SKM-1 treated with dmso at 0.1 percent for 144 hours (cell line): ENCODE data around the gene P2RY14.
"Not testable (repeated sequence)": the region's sequence is repeated elsewhere in the genome, so short reads cannot be mapped to it uniquely, and the experiment has no call there.

ENCODE experiments used
- DNase-seq: peaks from one replicate; lab custom pipeline; 2025; ENCODE audit not compliant: unreplicated experiment; lab: John Stamatoyannopoulos, UW

Gene P2RY14

DNA sequence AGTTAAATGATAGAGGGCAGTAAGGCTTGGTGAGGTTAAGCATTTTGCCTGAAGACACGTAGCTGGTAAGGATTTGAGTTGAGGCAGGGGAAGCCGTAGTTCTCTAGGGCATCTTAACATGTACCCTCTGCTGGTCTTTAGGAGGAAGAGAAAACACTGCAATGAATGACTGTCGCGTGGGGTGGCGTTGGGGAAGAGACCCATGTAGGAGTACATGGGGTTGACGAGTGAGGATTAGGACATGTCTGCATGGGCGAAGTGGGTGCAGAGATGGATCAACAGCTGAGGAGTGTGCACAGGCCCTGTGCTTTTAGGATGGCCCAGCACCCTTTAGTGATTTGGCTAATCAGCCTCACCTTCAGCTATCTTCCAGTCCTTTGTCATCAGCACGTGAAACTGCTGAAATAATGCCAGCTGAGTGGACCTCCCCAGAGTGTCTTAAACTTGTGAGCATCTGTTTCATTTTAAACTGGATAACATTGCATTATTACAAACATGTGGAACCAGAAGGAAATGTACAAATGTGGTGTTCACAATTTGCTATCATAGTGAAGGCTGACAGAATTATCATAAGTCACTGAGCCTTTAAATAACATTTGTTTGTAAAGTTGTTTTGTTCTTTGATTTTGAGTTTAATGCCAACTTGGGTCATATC lies 15.3 kb downstream of the P2RY14 start:
- DNase-seq = no peak

DNA sequence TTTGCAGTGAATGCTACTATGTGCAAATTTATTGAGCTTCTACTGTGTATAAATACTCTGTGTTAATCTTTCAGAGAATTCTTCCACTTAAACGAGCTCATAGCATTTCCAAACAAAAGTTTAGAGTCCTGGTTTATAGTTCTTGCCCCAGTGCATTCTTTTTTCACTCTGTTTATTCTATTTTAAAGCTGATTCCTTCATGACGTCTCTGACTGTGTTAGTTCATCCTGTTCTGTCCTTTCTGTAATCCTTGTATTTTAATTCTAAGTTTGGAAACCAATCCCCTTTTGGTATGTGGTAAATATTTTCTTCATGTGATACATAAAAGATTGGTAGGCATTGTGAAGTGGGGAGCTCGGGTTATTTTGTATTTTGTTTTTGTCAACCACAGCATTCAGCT lies 18.7 kb downstream of the P2RY14 start:
- DNase-seq = no peak

GRCh38 chr3:151256749-151257148 lies 21.6 kb downstream of the P2RY14 start:
- DNase-seq = no peak

- no peak for DNase-seq
These were observed 29.5 kb downstream of the P2RY14 start for GRCh38 chr3:151248772-151249337.

DNA sequence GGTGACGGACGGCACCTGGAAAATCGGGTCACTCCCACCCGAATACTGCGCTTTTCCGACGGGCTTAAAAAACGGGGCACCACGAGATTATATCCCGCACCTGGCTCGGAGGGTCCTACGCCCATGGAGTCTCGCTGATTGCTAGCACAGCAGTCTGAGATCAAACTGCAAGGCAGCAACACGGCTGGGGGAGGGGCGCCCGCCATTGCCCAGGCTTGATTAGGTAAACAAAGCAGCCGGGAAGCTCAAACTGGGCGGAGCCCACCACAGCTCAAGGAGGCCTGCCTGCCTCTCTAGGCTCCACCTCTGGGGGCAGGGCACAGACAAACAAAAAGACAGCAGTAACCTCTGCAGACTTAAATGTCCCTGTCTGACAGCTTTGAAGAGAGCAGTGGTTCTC lies 36.3 kb downstream of the P2RY14 start:
- DNase-seq = not testable (repeated sequence)

DNA sequence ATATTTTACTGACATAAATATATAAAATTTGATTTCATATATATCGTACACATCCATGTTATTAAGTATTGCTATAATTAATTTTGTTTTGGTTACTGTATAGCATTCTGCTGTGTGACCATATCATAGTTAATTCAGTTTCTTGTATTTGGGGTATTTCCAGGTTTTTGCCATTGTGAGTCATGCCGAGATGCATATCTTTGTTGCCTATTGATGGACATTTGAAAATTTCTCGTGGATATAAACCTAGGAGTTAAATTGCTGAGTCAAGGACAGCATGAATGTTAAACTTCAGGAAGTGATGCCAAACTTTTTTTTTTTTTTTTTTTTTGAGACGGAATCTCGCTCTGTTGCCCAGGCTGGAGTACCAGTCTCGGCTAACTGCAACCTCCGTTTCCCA lies 41.6 kb downstream of the P2RY14 start:
- DNase-seq = no peak

GRCh38 chr3:151236316-151236715 lies 42.0 kb downstream of the P2RY14 start:
- no peak for DNase-seq

DNA sequence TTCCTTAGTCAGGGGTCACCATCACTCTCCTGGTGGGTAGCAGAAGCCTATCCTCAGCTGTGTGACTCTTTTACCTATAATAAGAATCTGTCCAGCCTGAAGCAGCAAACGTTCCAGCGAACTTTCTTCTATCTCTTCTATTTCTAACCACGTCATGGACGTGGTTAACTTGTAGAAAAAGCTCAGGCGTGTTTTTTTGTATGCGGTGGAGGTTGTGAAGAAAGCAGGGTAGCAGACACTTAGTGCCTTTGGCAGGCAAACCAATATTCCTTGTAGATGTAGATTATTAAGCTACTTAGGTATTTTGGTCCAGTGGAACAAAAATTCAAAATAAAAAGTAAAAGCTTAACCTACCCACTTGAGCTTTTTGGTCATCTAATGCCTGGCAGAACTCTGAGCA lies 43.5 kb downstream of the P2RY14 start:
- DNase-seq = no peak

DNA sequence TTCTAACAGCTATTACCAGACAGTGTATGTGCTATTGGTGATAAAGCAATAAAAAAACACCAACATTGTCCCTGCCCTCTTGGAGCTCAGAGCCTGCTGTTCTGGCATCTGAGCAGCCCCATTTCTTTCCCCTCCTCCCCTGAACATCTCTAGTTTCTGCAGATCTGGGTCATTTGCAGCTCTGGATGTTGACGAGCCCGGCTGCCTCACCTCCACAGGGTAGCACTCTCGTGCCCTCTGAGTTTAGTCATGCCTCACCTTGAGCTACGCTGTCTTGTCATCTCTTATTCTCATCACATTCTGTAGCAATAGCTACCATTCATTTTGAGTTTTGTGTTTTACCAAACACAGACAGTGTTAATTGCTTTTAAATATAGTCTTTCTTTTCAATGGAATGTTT lies 45.4 kb downstream of the P2RY14 start:
- DNase-seq = no peak

GRCh38 chr3:151232403-151232802 lies 45.9 kb downstream of the P2RY14 start:
- DNase-seq = not testable (repeated sequence)

- DNase-seq = peak; percentile 74
These were observed 47.7 kb downstream of the P2RY14 start for GRCh38 chr3:151230646-151231045.

- no peak for DNase-seq
These were observed 49.7 kb downstream of the P2RY14 start for GRCh38 chr3:151228666-151229040.

GRCh38 chr3:151227807-151228665 lies 50.3 kb downstream of the P2RY14 start:
- DNase-seq = peak; percentile 40

DNA sequence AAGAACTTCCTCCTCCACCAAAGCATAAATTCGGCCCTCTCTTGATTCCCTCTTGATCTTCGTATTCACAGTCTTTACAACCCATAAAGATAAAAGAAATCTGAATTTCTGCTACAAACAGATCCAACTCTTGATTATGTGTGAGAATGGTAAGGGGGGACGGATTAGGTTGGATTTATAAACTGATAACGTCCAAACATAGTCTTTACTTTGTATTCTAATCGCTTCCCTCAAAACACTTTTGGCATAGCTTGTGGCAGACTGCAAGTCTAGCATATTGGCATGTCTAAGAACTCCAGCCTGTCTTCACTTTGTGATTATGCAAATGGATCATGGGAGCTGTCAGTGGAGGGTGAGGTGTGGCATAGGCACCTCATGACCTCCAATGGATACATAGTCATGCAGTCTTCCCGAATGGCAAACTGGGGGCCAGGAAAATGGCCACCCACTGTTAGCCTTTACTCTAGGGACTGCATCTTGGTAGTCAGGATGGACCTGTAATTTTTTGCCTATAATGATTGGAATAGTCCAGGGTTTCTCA lies 51.0 kb downstream of the P2RY14 start:
- DNase-seq = no peak

DNA sequence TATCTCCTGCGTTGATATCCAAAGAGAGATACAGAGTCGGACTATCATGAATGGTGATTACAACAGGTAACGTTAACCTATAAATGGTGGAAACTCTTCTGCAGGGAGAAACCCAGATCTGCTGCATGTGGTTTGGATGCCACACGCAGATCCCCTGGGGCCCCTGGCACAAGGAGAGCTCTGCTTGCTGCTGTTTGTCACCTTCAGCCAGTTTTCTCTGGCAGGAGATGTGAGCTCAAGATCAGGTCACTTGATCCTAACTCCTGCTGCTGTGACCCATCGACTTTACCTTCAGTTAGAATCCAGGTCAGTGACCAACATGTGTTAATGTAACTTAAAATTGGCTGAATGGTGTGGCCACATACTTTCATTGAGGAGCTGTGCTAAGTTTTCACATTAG lies 51.5 kb downstream of the P2RY14 start:
- DNase-seq = no peak

GRCh38 chr3:151226088-151226563 lies 52.2 kb downstream of the P2RY14 start:
- no peak for DNase-seq

GRCh38 chr3:151225040-151225975 lies 53.0 kb downstream of the P2RY14 start:
- DNase-seq = no peak

DNA sequence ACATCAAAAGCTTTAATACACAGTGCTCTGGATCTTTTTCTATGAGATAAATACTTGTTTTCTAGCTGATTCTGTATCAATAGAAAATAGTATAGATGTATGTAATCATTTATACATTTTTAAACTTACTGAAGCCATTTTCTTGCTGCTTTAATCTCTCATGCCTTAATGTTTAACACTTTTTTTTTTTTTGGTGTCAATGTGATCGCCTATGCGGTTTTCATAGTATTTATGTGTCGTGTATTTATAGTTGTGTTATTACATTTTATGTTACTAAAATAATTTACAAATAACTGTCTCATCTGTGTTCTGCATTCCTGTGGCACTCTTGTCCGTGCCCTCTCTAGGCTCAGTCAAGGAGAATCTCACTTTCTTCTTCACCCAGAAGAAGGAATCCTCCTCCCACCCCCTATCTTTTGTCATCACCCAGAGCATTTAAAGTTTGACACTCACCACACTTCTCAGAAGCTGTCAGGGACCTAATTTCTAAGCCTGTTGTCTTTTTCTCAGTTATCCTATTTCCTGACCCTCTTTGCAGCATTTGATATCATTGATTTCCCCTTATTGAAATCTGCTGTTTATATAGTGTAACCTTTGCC lies 54.0 kb downstream of the P2RY14 start:
- DNase-seq = no peak

GRCh38 chr3:151219056-151219455 lies 59.3 kb downstream of the P2RY14 start:
- no peak for DNase-seq

DNA sequence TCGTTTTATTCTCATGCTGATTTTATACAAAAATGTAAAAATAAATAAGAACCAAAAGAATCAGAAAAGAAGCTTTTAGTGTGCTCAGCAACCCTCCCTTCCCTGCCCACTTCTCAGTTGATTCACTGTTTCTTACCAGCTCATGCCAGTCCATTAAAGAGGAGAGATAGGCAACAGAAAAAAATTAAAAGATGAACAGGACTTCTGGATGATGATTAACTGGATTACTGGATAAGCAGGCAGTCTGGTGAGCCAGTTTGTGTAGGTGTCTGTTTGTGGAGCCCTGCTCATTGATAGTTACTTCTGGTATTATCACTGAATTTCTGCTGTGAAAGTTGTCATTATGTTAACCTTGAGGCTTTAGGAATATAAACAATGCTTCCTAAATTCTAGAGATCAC lies 60.2 kb downstream of the P2RY14 start:
- DNase-seq = no peak
